Thyroid gland (tissue), 4 donors: Measurements from ENCODE around the gene GNL3L. TPM values are rescaled to one million over a fixed set of nuclear protein-coding genes. Genes with fewer than 3 reads are reported as not detected.

Experiments used
- total RNA-seq, 4 donors: library from RNA; depleted of rRNA; stranded (reverse); fragments of >200 nt; gene quantifications; one replicate each; pipeline ENCODE4 v1.2.3, GENCODE V29; 2016

GNL3L gene
- total RNA-seq, 4 donors from 2014 or later = 38.0 to 57.1 (median 51.6) TPM

Other genes starting within 250 kb of the GNL3L start
- gene WNK3, start 172.2 kb upstream of the GNL3L start, total RNA-seq = 1 to 10 TPM; 2.3 to 7.0 (median 4.6) TPM
- 10 to 100 TPM; 27.9 to 39.0 (median 34.3) TPM for gene TSR2, start 89.8 kb upstream of the GNL3L start, total RNA-seq
- 1 to 10 TPM; 3.0 to 7.1 (median 4.2) TPM for gene FGD1, start 34.0 kb upstream of the GNL3L start, total RNA-seq